IPS-15b (cell line): ENCODE data around the gene DAPK2.

Source experiments
- H3K27me3 ChIP-seq: one replicate; pipeline ENCODE4 v1.6.1; 2013; ENCODE audit warnings: low read length; ENCODE audit not compliant: control insufficient read depth, insufficient read depth
- H3K36me3 ChIP-seq: one replicate; pipeline ENCODE4 v1.6.1; 2013; ENCODE audit warnings: low read length; ENCODE audit not compliant: control insufficient read depth, insufficient read depth
- H3K4me1 ChIP-seq: one replicate; pipeline ENCODE4 v1.6.1; 2013; ENCODE audit warnings: mild to moderate bottlenecking, low read length; ENCODE audit not compliant: control insufficient read depth, insufficient read depth
- H3K4me3 ChIP-seq: one replicate; pipeline ENCODE4 v1.5.1; 2013; ENCODE audit warnings: low read depth, low read length
- H3K9ac ChIP-seq: one replicate; pipeline ENCODE4 v1.6.1; 2013; ENCODE audit warnings: low read depth, mild to moderate bottlenecking, low read length
- H3K9me3 ChIP-seq: one replicate; pipeline ENCODE4 v1.6.1; 2013; ENCODE audit warnings: mild to moderate bottlenecking, low read length; ENCODE audit not compliant: control insufficient read depth, insufficient read depth

Gene DAPK2

DNA sequence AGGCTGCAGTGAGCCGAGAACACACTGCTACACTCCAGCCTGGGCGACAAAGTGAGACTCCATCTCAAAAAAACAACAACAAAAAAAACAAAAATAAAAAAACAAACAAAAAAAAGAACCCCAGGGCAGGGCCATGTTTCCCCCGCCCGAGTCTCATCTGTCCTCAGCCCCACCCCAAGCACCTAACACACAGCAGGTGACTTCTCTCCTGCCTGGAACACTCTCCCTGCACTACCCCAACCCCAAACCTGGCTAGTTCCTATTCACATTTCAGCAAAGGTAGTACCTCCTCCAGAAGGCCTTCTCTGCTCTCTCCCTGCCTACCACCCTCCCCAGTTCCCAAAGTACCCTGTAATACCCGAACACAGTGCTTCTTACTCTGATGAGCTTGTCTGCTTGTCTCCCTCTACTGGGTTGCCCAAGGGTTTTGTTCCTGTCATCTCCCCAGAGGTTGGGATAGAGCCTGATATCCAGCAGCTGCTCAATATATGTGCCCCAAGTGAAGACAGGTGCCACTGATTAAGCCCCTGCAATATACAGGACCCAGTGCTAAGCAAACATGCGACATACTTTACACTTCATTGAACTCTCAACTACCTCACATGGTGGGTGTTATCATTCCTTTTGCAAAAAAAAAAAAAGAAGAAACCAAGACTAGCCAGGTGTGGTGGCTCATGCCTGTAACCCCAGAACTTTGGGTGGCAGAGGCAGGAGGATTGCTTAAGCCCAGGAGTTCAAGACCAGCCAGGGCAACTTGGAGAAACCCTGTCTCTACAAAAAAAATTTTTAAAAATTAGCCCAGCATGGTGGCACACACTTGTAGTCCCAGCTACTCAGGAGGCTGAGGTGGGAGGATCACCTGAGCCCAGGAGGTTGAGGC lies 103.6 kb downstream of the DAPK2 start:
- Histone ChIP-seq H3K9me3 (no peaks in the 10 kb centered on the region), H3K27me3 (no peaks in the 10 kb centered on the region), H3K36me3 (no peaks in the 10 kb centered on the region), H3K4me3 (no peak overlapping the region), H3K9ac (no peak overlapping the region), H3K4me1 (no peaks in the 10 kb centered on the region)

DNA sequence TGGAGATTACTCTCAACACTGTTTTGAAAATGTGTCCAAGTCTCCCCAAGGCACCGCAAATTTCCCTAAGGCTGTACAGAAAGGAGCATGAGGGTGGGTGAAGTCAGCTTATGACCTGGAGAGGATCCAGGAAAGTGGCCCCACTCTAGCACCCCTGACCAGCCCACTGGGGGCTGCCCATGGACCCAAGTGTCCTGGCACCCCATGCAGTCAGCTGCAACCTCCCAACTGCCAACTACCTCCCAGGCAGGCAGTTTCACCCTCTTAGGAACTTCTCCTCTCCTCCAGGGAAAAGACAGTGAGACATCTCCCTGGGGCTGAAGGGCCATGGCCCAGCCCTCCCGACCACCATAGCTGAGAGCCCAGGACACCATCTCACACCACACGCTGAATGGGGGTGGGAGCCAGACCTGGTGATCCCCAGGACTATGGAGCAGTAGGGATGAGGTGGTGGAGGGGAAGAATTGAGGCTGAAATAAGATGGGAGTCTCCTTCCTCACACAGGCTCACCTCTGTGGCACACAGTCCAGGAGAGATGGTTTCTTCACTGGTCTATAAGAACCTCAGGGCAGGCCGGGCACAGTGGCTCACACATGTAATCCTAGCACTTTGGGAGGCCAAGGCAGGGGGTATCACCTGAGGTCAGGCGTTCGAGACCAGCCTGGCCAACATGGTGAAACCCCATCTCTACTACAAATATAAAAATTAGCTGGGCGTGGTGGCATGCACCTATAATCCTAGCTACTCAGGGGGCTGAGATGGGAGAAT lies 104.4 kb downstream of the DAPK2 start:
- Histone ChIP-seq H3K4me1 (no peaks in the 10 kb centered on the region), H3K4me3 (no peak overlapping the region), H3K36me3 (no peaks in the 10 kb centered on the region), H3K27me3 (no peaks in the 10 kb centered on the region), H3K9me3 (no peaks in the 10 kb centered on the region), H3K9ac (no peak overlapping the region)

DNA sequence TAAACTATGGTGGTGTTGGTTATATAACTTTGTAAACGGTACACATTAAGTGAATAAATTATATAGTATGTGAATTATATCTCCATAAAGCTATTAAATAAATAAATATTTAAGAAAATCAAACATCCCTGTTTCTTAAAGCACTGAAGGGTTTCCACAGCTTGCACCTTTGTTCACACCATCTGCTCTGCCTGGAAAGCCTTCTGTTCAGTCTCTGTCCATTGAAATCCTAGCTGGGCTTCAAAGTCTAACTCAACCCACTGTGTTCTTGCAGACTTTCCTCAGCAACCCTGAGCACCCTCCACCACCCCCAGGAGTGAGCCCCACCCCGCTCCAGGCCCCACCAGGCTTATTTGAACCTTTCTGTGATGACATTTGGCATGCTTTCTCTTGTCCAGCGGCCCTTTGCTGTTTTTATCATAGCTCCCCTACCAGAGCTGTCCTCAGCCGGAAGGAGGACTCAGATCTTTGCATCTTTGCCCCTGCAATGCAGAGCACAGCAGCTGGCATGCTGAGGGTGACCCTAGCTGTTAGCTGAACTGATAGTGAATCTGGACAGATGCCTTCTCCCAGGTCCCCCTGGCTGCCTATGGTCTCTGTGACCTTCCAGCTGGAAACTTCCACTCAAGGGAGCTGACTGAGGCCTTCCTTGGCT lies 105.2 kb downstream of the DAPK2 start:
- Histone ChIP-seq H3K4me3 (no peak overlapping the region), H3K36me3 (no peaks in the 10 kb centered on the region), H3K4me1 (no peaks in the 10 kb centered on the region), H3K27me3 (no peaks in the 10 kb centered on the region), H3K9ac (no peak overlapping the region), H3K9me3 (no peaks in the 10 kb centered on the region)

DNA sequence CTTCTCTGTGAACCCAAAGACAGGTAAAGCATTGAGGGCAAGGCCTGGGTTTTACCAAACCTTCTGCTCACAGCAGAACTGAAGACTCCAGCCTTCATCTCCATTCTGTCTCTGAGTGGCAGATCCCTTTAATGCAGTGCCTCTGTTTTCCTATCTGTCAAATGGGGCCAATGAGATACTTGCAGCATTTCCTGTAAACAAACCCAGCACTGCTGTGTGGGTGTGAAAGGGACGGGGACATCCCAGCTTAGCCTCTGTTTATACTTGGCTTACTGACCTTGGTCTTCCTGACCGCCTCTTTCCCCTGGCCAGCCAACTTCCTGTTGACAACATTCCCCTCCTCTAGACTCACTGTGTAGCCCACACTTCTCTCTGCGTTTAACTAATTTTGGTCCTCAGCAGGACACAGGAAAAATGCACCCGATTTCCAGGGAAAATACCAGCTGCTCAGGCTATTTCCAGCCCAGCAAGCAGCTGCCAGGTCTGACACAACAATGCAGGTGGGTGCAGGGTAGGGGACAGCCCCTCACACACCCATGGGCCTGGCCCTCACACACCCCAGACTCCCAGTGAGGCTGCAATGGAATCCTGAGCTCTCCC lies 106.7 kb downstream of the DAPK2 start:
- no peaks in the 10 kb centered on the region for H3K9me3 ChIP-seq
- H3K27me3 ChIP-seq: no peaks in the 10 kb centered on the region
- no peak overlapping the region for H3K9ac ChIP-seq
- H3K4me3 ChIP-seq: no peak overlapping the region
- H3K4me1 ChIP-seq: no peaks in the 10 kb centered on the region
- H3K36me3 ChIP-seq: no peaks in the 10 kb centered on the region

DNA sequence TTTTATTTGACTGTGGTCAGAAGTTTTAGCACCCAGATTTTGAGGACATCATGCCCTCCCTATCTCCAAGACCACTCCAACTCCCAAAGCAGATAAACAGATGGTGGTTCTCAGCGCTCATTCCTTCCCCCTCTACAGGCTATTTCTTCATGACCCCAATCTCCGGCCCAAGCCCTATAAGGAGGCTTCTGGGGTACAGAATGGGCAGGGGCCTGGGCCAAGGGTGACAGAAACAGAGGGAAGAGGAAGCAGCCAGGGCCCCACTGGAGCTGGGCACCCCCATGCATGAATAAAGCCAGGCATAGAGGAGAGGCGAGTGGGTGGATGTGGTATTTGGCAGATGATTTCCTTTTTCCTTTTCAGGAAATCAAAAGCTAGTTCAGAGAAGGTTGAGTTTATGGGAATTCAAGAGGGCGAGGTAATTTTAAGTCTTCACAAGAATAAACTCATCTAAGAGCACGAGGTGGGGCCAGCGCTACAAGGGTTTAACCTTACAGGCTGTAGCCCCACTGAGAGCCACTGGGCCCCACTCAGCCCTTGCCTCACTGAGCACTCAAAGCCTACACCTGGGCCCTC lies 107.7 kb downstream of the DAPK2 start:
- H3K4me3 ChIP-seq: no peak overlapping the region
- no peak overlapping the region for H3K9ac ChIP-seq
- H3K27me3 ChIP-seq: no peaks in the 10 kb centered on the region
- no peaks in the 10 kb centered on the region for H3K36me3 ChIP-seq
- no peaks in the 10 kb centered on the region for H3K4me1 ChIP-seq
- H3K9me3 ChIP-seq: no peaks in the 10 kb centered on the region

DNA sequence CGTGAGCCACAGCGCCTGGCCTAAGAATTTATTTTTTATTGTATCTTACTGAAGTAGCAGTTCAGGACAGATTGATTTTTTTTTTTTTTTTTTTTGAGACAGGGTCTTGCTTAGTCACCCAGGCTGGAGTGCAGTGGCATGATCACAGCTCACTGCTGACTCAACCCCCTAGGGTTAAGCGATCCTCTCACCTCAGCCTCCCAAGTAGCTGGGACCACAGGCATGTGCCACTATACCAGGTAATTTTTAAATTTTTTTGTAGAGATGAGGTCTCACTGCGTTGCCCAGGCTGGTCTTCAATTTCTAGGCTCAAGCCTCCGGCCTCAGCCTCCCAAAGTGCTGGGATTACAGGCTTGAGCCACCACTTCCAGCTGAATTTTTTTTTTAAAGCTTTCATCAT lies 112.8 kb downstream of the DAPK2 start:
- Histone ChIP-seq H3K4me1 (no peaks in the 10 kb centered on the region), H3K9ac (no peak overlapping the region), H3K27me3 (no peaks in the 10 kb centered on the region), H3K36me3 (no peaks in the 10 kb centered on the region), H3K4me3 (no peak overlapping the region), H3K9me3 (no peaks in the 10 kb centered on the region)

DNA sequence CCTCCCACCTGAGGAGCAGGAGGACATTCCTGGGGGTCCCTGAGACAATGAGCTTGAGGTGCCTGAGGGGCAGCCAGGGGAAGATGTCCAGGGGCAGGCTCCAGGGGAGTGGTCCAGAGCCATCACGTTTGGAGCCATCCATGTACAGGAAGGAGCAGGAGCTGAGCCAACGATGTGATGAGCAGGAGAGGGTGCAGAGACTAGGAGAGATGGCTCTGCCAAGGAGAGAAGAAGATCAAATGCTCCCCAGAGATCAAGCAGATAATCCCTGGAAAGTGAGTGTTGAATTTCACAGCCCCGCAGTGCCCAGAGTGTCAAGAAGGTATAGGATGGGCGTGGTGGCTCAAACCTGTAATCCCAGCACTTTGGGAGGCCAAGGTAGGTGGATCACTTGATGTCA lies 114.7 kb downstream of the DAPK2 start:
- H3K27me3 ChIP-seq: no peaks in the 10 kb centered on the region
- H3K9ac ChIP-seq: no peak overlapping the region
- no peaks in the 10 kb centered on the region for H3K4me1 ChIP-seq
- H3K4me3 ChIP-seq: no peak overlapping the region
- H3K9me3 ChIP-seq: no peaks in the 10 kb centered on the region
- no peaks in the 10 kb centered on the region for H3K36me3 ChIP-seq

DNA sequence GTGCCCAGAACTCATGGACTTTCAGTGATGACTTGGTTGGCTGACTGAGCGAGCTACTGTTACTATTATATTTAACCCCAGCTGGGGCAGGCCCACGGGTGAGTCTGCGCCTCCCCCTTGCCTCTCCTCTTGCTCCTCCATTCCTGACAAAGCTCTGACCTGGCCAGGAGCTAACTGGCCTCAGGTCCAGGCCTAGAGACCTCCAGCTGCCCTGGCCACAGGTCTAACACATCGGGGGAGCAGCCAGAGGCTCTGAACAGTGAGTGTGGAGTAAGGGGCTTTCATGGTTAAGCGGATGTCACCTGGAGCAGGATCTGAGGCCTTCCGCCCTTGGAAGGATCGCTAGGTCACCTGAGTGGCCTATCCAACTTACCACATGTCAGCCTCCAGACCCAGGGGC lies 116.3 kb downstream of the DAPK2 start:
- Histone ChIP-seq H3K9me3 (no peaks in the 10 kb centered on the region), H3K36me3 (no peaks in the 10 kb centered on the region), H3K4me1 (no peaks in the 10 kb centered on the region), H3K4me3 (no peak overlapping the region), H3K9ac (no peak overlapping the region), H3K27me3 (no peaks in the 10 kb centered on the region)

DNA sequence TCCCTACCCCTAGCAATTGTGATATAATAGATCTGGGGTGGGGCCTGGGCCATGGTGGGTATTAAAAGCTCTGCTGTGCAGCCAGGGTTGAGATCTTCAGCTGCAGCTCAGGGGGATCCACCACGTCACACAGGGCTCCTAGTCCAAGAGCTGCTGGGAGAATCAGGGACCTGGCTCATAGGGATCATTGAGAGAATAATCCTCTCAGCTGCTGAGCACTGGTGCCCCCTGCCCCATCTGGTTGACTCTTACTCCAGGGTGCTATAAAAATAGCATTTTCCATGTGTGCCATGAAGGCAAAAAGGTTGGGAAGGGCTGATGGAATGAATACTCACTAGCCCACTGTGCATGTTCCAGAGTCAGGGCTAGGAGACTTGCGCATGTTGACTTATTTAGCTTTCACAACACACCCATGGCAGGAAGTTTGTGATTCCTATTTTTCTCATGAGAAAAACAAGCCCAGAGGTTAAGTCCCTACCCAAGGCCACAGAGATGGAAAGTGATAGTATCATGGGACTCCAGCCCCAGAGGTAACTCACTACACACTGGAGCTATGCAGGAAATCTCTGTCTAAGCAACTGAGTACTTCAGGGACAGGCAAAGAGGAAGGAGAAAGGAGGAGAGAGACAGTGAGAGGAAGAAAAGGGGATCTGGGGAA lies 118.0 kb downstream of the DAPK2 start:
- no peak overlapping the region for H3K4me3 ChIP-seq
- H3K9ac ChIP-seq: no peak overlapping the region
- no peaks in the 10 kb centered on the region for H3K4me1 ChIP-seq

DNA sequence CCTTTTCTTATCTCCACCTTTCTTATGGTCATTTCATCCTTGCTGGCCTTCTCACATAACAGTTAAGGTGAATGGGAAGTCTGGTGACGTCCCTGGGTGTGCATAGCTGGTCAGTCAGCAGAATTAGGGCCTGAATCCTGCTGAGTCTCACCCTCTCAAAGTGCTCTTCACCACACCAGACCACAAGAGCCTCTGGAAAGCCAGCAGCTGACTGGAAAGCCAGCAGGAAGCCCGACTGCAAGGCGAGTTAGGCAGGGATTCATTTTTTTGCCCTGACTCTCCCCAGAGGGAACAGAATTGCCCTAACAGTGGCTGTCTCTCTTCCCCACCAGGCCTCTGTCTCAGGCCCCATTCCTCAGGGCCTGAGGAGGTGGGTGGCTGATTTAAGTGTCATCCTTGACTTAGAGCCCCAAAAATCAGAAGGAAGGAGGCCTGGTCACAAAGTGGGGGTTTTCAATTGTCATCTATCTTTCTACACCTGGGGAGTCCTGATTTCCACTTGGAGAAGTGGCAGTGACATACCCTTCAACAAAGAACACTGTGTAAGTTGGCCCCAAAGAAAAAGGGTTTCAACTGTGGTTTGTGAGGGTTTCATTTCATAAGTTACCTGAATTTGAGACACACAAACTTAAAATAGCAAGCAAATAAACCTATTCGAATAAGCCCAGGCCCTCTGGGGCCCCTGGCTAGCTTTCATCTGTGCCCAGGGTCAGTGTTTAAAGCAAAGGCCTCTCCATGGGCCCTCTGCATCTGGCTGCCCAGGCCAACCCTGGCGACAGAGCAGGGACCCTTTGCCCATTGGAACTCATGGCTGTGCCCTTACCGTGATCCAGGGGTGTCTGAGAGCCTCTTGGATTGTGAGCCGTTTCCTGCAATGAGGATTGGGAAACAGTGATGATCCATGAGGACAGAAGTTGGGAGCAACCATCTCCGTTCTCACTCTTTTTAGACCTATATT lies 122.0 kb downstream of the DAPK2 start:
- no peak overlapping the region for H3K9ac ChIP-seq
- no peaks in the 10 kb centered on the region for H3K9me3 ChIP-seq
- no peaks in the 10 kb centered on the region for H3K27me3 ChIP-seq
- no peak overlapping the region for H3K4me3 ChIP-seq
- H3K4me1 ChIP-seq: no peaks in the 10 kb centered on the region
- H3K36me3 ChIP-seq: no peaks in the 10 kb centered on the region

More for the DNA sequence above, 118.0 kb downstream of the DAPK2 start:
- Histone ChIP-seq H3K36me3 (no peaks in the 10 kb centered on the region), H3K9me3 (no peaks in the 10 kb centered on the region), H3K27me3 (no peaks in the 10 kb centered on the region)
